H1 (cell line): Measurements from ENCODE around the gene ERI3. TPM values are rescaled to one million over a fixed set of nuclear protein-coding genes. Genes with fewer than 3 reads are reported as not detected.

Source experiments
- CREB1 ChIP-seq: IDR thresholded peaks from 2 replicates; pipeline ENCODE4 v1.6.1; 2012; ENCODE audit warnings: inconsistent platforms
- NANOG ChIP-seq: IDR thresholded peaks from 2 replicates; pipeline ENCODE4 v1.6.1; 2011; ENCODE audit warnings: low read length, low read depth, mild to moderate bottlenecking, inconsistent platforms; ENCODE audit not compliant: insufficient read depth, poor library complexity, severe bottlenecking
- POLR2A ChIP-seq, 2 experiments: IDR thresholded peaks; 1 replicate in 1 of 2; 2 replicates in 1 of 2; pipeline ENCODE4 v1.6.1; 2011; ENCODE audit warnings: low read depth in 2 of 2, low read length in 2 of 2, mild to moderate bottlenecking in 2 of 2; ENCODE audit errors: control extremely low read depth in 1 of 2
- RFX5 ChIP-seq: IDR thresholded peaks from 2 replicates; pipeline ENCODE4 v1.6.1; 2011; ENCODE audit warnings: low read depth, low read length, improper control_type of control experiment, borderline replicate concordance
- SAP30 ChIP-seq: fragments of 300-600 bp; sonication (generic); IDR thresholded peaks from 2 replicates; pipeline ENCODE4 v1.7.1; 2012; ENCODE audit warnings: low read length, moderate library complexity, mild to moderate bottlenecking, inconsistent platforms; ENCODE audit not compliant: insufficient read depth, insufficient replicate concordance
- polyA plus RNA-seq, 7 experiments: library from polyadenylated mRNA; depleted of rRNA in 3 of 7; stranded (reverse) in 5 of 7; unstranded in 2 of 7; fragments of >200 nt in 5 of 7; fragments of 200-250 nt in 2 of 7; gene quantifications; 1 replicate in 5 of 7; 2 replicates in 1 of 7; 4 replicates in 1 of 7; pipeline versions ENCODE4 v1.2.1 to v1.2.3, GENCODE V29; 2011 to 2013; ENCODE audit warnings: missing spikeins in 2 of 7, mixed read lengths in 2 of 7
- total RNA-seq: library from RNA; stranded (reverse); fragmentation: NEBNext Ultra II Directional; extraction: Animal tissue kit (Norgen Biotek cat#: 25700); gene quantifications from 2 replicates; pipeline ENCODE4 v1.2.1, GENCODE V29; 2021
- TF ChIP-seq, protein P1 (sequence below): IDR thresholded peaks from 2 replicates; pipeline ENCODE4 v1.6.1; 2011; ENCODE audit warnings: low read depth, mild to moderate bottlenecking, low read length; ENCODE audit not compliant: insufficient read depth

Gene ERI3
- total and polyA plus RNA-seq, 2 of the 8 experiments (the other 6 are each of a cell fraction or from before 2014, with no cell fraction given), result 81.1 to 199 TPM

GRCh38 chr1:44345187-44345775 is 9.8 kb downstream of the ERI3 start (continued):
- TF ChIP-seq, protein P1, sequence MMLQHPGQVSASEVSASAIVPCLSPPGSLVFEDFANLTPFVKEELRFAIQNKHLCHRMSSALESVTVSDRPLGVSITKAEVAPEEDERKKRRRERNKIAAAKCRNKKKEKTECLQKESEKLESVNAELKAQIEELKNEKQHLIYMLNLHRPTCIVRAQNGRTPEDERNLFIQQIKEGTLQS, result no peak
- TF ChIP-seq NANOG (no peak), RFX5 (no peak), CREB1 (no peak), SAP30 (no peak), POLR2A (IDR thresholded peaks at IDR 0.05; ENCODE audit: control extremely low read depth in 1 of 2, low read depth in 2 of 2, low read length in 2 of 2) (no peak)
